GM23338 (cell line): ENCODE data around the gene C19orf25. TPM values are rescaled to one million over a fixed set of nuclear protein-coding genes. Genes with fewer than 3 reads are reported as not detected.

Experiments
- ATAC-seq: fragments of 200-7000 bp; cut with Tn5 transposase; 3 replicates; pipeline ENCODE4 v1.9.1; 2020
- DNase-seq: peaks from one replicate; pipeline ENCODE4 v3.0.0-alpha.2; 2015; ENCODE audit warnings: low spot score
- H2AFZ ChIP-seq: fragments of 200-600 bp; sonication (generic); 2 replicates; pipeline ENCODE4 v1.8.0; 2016; ENCODE audit warnings: antibody characterized with exemption, mild to moderate bottlenecking, moderate library complexity
- H3F3A ChIP-seq: fragments of 200-600 bp; sonication (generic); replicated peaks from 2 replicates; pipeline ENCODE4 v1.8.0; 2017; ENCODE audit warnings: antibody characterized with exemption, mixed run types, low read depth
- H3K27ac ChIP-seq: fragments of 200-600 bp; sonication (generic); 2 replicates; pipeline ENCODE4 v1.6.1; 2016; ENCODE audit warnings: low read depth
- H3K27me3 ChIP-seq: fragments of 200-600 bp; sonication (generic); 2 replicates; pipeline ENCODE4 v1.8.0; 2016; ENCODE audit warnings: mild to moderate bottlenecking, mixed run types, moderate library complexity; ENCODE audit not compliant: insufficient read depth
- H3K36me3 ChIP-seq: fragments of 200-600 bp; sonication (generic); 2 replicates; pipeline ENCODE4 v1.8.0; 2016; ENCODE audit warnings: mild to moderate bottlenecking; ENCODE audit not compliant: insufficient read depth
- H3K4me1 ChIP-seq: fragments of 200-600 bp; sonication (generic); 2 replicates; pipeline ENCODE4 v1.8.0; 2016; ENCODE audit warnings: mild to moderate bottlenecking, moderate library complexity; ENCODE audit not compliant: insufficient read depth
- H3K4me2 ChIP-seq: fragments of 200-600 bp; sonication (generic); 2 replicates; pipeline ENCODE4 v1.7.1; 2017; ENCODE audit warnings: mixed run types
- H3K4me3 ChIP-seq: fragments of 200-600 bp; sonication (generic); 2 replicates; pipeline ENCODE4 v1.6.1; 2016; ENCODE audit warnings: mixed run types
- H3K79me2 ChIP-seq: fragments of 200-600 bp; sonication (generic); replicated peaks from 2 replicates; pipeline ENCODE4 v1.8.0; 2017; ENCODE audit warnings: mild to moderate bottlenecking; ENCODE audit not compliant: insufficient read depth
- H3K9me2 ChIP-seq: fragments of 200-600 bp; sonication (generic); 2 replicates; pipeline ENCODE4 v1.8.0; 2017; ENCODE audit not compliant: insufficient read depth
- H4K20me1 ChIP-seq: fragments of 200-600 bp; sonication (generic); replicated peaks from 2 replicates; pipeline ENCODE4 v1.8.0; 2017; ENCODE audit warnings: mild to moderate bottlenecking; ENCODE audit not compliant: insufficient read depth
- H3K27ac Mint-ChIP-seq: 2 replicates; pipeline ENCODE4 v1.8.0; 2020; ENCODE audit warnings: inconsistent platforms, mild to moderate bottlenecking, moderate library complexity, mixed read lengths
- H3K27me3 Mint-ChIP-seq: 3 replicates; pipeline ENCODE4 v1.8.0; 2022; ENCODE audit warnings: low read depth, mild to moderate bottlenecking, moderate library complexity, mixed read lengths, inconsistent platforms; ENCODE audit not compliant: insufficient read depth, poor library complexity
- H3K36me3 Mint-ChIP-seq: 3 replicates; pipeline ENCODE4 v1.8.0; 2021; ENCODE audit warnings: low read depth, mild to moderate bottlenecking, inconsistent platforms, moderate library complexity, mixed read lengths
- H3K4me1 Mint-ChIP-seq: 3 replicates; pipeline ENCODE4 v1.8.0; 2020; ENCODE audit warnings: mild to moderate bottlenecking, inconsistent platforms, mixed read lengths
- H3K4me3 Mint-ChIP-seq: 3 replicates; pipeline ENCODE4 v1.8.0; 2021; ENCODE audit warnings: moderate library complexity, mild to moderate bottlenecking, inconsistent platforms, mixed read lengths
- H3K9me3 Mint-ChIP-seq: 3 replicates; pipeline ENCODE4 v1.8.0; 2020; ENCODE audit warnings: moderate library complexity, mild to moderate bottlenecking, inconsistent platforms, mixed read lengths
- CREB1 ChIP-seq: fragments of 250-450 bp; sonication (Bioruptor Pico); IDR thresholded peaks from 2 replicates; pipeline ENCODE4 v1.5.0; 2020; ENCODE audit warnings: low read depth, mild to moderate bottlenecking, moderate library complexity
- CTCF ChIP-seq, 2 experiments: fragments of 200-600 bp in 1 of 2; sonication (generic) in 1 of 2; conservative IDR thresholded peaks; 2 replicates each; pipeline versions ENCODE4 v1.5.1 to v1.6.1; 2016 to 2017; ENCODE audit warnings: antibody characterized with exemption in 2 of 2, low read depth in 2 of 2, mild to moderate bottlenecking in 2 of 2, moderate library complexity in 1 of 2
- ETS1 ChIP-seq: IDR thresholded peaks from 2 replicates; pipeline ENCODE4 v1.6.1; 2016; ENCODE audit warnings: antibody characterized with exemption
- EZH2 ChIP-seq: fragments of 200-600 bp; sonication (generic); IDR thresholded peaks from one replicate; pipeline ENCODE4 v1.8.0; 2017; ENCODE audit warnings: antibody characterized with exemption, mild to moderate bottlenecking, low read depth; ENCODE audit not compliant: unreplicated experiment
- EZH2phosphoT487 ChIP-seq: fragments of 200-600 bp; sonication (generic); IDR thresholded peaks from one replicate; pipeline ENCODE4 v1.8.1; 2018; ENCODE audit warnings: antibody characterized with exemption; ENCODE audit not compliant: unreplicated experiment
- JUNB ChIP-seq: IDR thresholded peaks from one replicate; pipeline ENCODE4 v1.6.1; 2016; ENCODE audit warnings: antibody characterized with exemption; ENCODE audit not compliant: unreplicated experiment
- NANOG ChIP-seq: IDR thresholded peaks from 2 replicates; pipeline ENCODE4 v1.6.1; 2016; ENCODE audit warnings: antibody characterized with exemption, borderline replicate concordance
- POLR2AphosphoS5 ChIP-seq: IDR thresholded peaks from 2 replicates; pipeline ENCODE4 v1.6.1; 2016; ENCODE audit warnings: antibody characterized with exemption, low read depth
- REST ChIP-seq: IDR thresholded peaks from one replicate; pipeline ENCODE4 v1.6.1; 2018; ENCODE audit warnings: antibody characterized with exemption; ENCODE audit not compliant: unreplicated experiment
- STAT1 ChIP-seq: IDR thresholded peaks from one replicate; pipeline ENCODE4 v1.6.1; 2016; ENCODE audit warnings: antibody characterized with exemption; ENCODE audit not compliant: unreplicated experiment
- ZNF114 ChIP-seq: fragments of 250-450 bp; sonication (Bioruptor Pico); IDR thresholded peaks from 2 replicates; pipeline ENCODE4 v1.5.0; 2020; ENCODE audit warnings: mild to moderate bottlenecking, moderate library complexity
- ZNF331 ChIP-seq: fragments of 250-450 bp; sonication (Bioruptor Pico); IDR thresholded peaks from 2 replicates; pipeline ENCODE4 v1.5.0; 2020; ENCODE audit warnings: low read depth, mild to moderate bottlenecking, moderate library complexity
- ZNF462 ChIP-seq: fragments of 250-450 bp; sonication (Bioruptor Pico); IDR thresholded peaks from 2 replicates; pipeline ENCODE4 v1.5.0; 2020; ENCODE audit warnings: mild to moderate bottlenecking, moderate library complexity
- polyA plus RNA-seq: library from polyadenylated mRNA; unstranded; fragments of >200 nt; fragmentation: Nextera tagmentation; extraction: Ambion mirVana; gene quantifications from 2 replicates; pipeline ENCODE4 v1.2.1, GENCODE V29; 2016
- total RNA-seq: library from RNA; depleted of rRNA; stranded (reverse); fragments of >200 nt; shearing (Covaris generic); gene quantifications from 2 replicates; pipeline ENCODE4 v1.2.3, GENCODE V29; 2014

C19orf25 gene
- total and polyA plus RNA-seq, 2 experiments from 2014 or later, result 43.5 to 61.1 TPM

- Histone ChIP-seq H3K4me1 (no peaks in the 10 kb centered on the region; the same call in 1 of the 2 replicates), H3K79me2 (peaks cover 79% of the 10 kb centered on the region), H2AFZ (no peak overlapping the region), H3K27me3 (no peaks in the 10 kb centered on the region), H3K9me2 (no peaks in the 10 kb centered on the region), H4K20me1 (peaks cover 50% of the 10 kb centered on the region), H3K4me2 (no peak overlapping the region), H3K36me3 (peaks cover 52% of the 10 kb centered on the region), H3K27ac (no peak overlapping the region), H3K4me3 (no peak overlapping the region), H3F3A (peaks cover 53% of the 10 kb centered on the region)
- Mint-ChIP-seq H3K4me3 (no peak overlapping the region), H3K27me3 (peaks cover 4% of the 10 kb centered on the region), H3K4me1 (peaks cover 25% of the 10 kb centered on the region), H3K27ac (peak overlapping the region; percentile 73; the same call in 1 of the 2 replicates), H3K9me3 (no peaks in the 10 kb centered on the region), H3K36me3 (peaks cover 82% of the 10 kb centered on the region)
- TF ChIP-seq NANOG, result no peak
- TF ChIP-seq CTCF (conservative IDR thresholded peaks at IDR 0.05; ENCODE audit: low read depth in 2 of 2), result no peak
- TF ChIP-seq REST, result no peak
- TF ChIP-seq EZH2, result no peak
- TF ChIP-seq JUNB, result no peak
- no peak for TF ChIP-seq ZNF114 (CRISPR knock-in tag)
- no peak for TF ChIP-seq POLR2AphosphoS5
- TF ChIP-seq CREB1 (CRISPR knock-in tag), result no peak
- no peak for TF ChIP-seq ZNF331 (CRISPR knock-in tag)
- TF ChIP-seq STAT1, result no peak
- TF ChIP-seq ETS1, result no peak
- TF ChIP-seq EZH2phosphoT487, result no peak
- no peak for TF ChIP-seq ZNF462
- DNase-seq, result no peak
- 0 out of 3 replicates have a peak, but pooled peaks have one; percentile 10 for ATAC-seq
Measured at GRCh38 chr19:1423436-1424191, 55.4 kb downstream of the C19orf25 start.
